Activated CD4-positive, alpha-beta T cell treated with anti-CD3 and anti-CD28 coated beads for 24 hours (primary cell): ENCODE measurements around the gene SRPK2.
"Not testable (repeated sequence)": the region's sequence is repeated elsewhere in the genome, so short reads cannot be mapped to it uniquely, and the experiment has no call there.

Experiments
- DNase-seq, 2 donors: peaks; one replicate each; pipeline ENCODE4 v3.0.0-alpha.2; 2020; ENCODE audit warnings: low read depth in 2 of 2

Gene SRPK2

DNA sequence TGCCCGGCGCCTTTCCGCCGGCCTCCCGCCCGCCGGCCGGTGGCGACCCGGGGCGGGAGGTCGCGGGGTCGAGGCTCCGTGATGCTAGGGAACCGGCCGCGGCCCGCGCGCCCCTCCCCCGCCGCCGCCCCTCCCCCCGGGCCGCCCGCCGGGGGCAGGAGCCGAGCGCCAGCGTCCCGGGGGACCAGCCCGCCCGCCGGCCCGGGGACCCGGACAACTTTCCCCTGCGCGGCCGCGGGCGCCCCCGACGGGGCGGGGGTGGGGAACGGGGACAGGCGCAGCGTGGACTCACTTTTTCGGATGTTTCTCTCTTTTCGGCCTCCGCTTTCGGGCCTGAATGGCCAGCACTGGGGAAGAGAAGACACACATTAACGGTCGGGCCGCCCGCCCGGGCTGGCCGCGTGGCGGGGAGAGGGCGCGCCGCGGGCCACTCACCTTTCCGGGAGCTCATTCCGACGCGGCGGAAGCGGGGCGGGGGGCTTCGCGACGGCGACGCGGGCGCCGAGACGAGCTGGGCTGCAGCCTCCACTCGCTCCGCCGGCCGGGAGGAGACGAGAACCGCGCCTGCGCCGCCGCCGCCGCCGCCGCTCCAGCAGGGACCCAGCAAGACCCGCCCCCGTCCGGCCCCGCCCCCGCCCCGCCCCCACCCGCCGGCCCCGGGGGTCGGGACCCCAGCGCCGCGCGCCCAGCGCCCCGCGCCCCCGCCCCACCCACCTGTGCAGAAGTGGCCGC lies at the start of gene SRPK2:
SRPK2 (minus strand) TSS at position 566 of the 732 bp plus-strand sequence.
- peak; percentile 59 to 66 for DNase-seq

DNA sequence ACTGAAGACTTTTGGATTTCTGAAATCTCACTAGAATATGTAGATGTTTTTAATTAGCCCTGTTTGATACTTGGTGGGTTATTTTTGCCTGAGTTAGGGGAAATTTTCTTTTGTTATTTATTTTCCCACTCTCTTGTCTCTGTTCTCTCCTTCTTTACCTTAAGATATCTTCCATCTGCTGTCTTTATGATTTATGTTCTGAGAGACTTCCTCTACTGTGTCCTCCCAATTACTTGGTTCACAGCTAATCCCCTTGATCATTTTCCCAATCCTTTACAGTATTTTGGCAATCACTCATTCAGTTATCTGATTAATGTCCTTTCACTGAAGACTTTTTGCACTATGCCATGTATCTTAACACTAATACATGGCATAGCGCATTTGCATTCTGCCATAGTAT lies 49.5 kb upstream of the SRPK2 start:
- DNase-seq: no peak

DNA sequence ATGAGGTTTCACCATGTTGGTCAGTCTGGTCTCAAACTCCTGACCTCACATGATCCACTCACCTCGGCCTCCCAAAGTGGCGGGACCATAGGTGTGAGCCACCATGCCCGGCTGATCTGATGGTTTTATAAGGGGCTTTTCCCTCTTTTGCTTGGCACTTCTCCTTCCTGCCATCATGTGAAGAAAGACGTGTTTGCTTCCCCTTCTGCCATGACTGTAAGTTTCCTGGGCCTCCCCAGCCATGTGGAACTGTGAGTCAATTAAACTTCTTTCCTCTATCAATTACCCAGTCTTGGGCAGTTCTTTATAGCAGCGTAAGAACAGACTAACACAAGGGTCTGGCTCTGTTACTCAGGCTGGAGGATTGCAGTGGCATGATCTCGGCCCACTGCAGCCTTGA lies 48.6 kb upstream of the SRPK2 start:
- not testable (repeated sequence) for DNase-seq

DNA sequence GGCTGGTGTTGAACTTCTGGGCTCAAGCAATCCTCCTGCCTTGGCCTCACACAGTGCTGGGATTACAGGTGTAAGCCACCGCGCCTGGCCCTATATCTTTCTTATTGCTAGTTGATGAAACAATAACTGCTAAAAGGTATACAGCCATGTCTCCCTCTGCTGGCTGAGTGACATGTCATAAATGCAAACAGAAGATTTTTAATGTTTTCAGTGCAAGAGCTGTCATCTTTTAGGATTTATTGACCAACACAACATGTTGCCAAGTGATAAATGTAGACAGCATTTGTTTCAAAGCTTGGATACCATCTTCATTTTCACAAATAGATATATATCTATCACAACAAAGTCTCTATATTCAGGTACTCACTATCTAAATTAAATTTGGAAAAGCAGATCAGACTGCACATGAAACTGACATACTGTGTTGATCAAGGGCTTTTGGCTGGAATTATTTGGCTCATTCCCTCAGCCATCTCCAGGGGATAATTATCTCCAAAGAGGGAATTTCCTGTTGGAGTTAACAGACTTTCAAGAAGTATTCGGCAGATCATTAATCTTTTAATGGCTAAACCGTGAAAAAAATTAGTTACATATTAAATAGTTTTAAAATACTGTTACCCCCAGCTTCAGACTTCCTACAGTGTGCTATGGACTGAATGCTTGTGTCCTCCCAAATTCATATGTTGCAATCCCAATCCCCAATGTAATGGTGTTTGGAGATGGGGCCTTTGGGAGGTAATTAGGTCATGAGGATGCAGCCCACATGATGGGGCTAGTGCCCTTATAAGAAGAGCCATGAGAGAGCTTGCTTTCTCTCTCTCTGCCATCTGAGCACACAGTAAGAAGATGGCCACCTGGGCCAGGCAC lies 41.3 kb upstream of the SRPK2 start:
- peak; percentile 13 to 23 for DNase-seq

DNA sequence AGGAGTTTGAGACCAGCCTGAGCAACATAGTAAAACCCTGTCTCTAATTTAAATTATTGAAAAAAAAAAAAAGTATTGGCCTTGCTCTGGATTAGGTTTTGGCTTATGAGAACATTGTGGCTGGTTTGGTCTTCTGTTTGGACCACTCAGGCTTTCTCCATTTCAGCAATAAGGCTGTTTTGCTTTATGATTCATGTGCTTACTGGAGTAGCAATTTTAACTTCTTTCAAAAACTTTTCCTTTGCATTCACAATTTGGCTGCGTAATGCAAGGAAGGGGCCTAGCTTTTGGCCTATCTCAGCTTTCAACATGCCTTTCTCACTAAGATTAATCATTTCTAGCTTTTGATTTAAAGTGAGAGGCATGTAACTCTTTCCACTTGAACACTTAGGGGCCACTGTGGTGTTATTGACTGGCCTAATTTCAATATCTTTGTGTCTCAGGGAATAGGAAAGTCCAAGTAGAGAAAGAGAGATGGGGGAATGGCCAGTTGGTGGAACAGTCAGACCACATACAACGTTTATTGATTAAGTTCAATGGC lies 38.0 kb upstream of the SRPK2 start:
- DNase-seq: no peak

DNA sequence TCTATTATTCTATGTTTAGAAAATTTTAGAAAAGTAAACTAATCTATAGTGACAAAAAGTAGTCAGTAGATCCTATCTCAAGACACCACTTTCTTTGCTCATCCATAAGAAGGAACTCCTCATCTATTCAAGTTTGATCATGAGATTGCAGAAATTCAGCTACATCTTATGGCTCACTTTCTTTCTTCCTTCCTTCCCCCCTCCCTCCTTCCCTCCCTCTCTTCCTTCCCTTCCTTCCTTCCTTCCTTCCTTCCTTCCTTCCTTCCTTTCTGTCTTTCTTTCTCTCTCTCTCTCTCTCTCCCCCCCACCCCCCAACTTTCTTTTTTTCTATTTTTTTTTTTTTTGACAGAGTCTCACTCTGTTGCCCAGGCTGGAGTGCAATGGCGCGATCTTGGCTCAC lies 35.3 kb upstream of the SRPK2 start:
- DNase-seq: no peak

DNA sequence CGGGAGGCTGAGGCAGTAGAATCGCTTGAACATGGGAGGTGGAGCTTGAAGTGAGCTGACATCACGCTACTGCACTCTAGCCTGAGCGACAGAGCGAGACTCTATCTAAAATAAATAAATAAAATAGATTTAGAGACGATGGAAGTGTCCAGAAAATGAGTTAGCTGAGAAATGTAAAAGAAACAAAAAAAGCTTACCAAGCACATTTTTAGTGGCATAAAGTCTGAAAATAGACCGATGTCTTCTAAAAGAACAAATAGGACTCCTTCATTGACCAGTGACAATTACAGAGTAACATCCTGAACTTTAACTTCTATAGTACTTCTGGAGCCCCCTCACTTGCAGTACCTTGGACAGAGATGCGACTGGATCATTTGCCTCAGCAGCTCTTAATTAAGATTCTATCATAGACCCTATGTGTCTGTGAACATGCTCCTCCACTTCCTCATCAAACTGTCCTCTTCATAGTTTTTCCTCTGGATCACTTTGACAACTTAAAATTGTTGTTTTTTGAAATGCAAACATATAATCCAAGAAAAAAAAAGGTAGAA lies 25.2 kb upstream of the SRPK2 start:
- no peak for DNase-seq

DNA sequence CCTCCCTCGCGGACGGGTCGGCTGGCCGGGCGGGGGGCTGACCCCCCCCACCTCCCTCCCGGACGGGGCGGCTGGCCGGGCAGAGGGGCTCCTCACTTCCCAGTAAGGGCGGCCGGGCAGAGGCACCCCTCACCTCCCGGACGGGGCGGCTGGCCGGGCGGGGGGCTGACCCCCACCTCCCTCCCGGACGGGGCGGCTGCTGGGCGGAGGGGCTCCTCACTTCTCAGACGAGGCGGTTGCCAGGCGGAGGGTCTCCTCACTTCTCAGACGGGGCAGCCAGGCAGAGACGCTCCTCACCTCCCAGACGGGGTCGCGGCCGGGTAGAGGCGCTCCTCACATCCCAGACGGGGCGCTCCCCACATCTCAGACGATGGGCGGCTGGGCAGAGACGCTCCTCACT lies 22.1 kb upstream of the SRPK2 start:
- DNase-seq: not testable (repeated sequence)

DNA sequence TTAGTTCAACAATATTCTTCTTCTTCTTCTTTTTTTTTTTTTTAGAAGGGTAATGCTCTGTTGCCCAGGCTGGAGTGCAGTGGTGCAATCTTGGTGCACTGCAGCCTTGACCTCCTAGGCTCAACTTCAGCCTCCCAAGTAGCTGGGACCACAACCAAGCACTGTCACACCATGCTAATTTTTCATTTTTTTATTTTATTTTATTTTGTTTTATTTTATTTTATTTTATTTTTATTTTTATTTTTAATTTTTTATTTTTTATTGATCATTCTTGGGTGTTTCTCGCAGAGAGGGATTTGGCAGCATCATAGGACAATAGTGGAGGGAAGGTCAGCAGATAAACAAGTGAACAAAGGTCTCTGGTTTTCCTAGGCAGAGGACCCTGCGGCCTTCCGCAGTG lies 21.1 kb upstream of the SRPK2 start:
- DNase-seq: not testable (repeated sequence)

DNA sequence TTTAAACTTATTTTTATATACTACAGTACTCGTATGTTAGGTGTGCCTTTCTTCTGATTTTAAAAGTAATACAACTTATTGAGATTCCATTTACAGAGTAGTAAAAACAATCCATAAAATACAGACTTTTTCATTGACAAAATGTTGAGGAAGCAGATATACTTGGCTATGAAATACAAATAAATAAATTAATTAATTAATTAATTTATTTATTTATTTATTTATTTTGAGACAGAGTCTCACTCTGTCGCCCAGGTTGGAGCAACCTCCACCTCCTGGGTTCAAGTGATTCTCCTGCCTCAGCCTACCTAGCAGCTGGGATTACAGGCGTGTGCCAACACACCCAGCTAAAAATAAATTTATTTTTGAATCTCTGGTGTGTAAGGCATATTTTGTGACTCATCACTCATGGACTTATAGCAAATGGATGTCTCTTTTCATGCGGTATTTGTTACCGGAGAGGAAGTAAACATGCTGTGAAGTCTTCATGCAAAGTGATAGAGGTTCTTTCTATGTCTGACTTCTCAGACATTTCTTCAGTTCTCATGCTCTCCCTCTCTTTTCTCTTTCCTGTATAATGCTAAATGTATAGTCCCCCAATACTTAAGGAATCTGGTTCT lies 20.2 kb upstream of the SRPK2 start:
- DNase-seq: no peak

DNA sequence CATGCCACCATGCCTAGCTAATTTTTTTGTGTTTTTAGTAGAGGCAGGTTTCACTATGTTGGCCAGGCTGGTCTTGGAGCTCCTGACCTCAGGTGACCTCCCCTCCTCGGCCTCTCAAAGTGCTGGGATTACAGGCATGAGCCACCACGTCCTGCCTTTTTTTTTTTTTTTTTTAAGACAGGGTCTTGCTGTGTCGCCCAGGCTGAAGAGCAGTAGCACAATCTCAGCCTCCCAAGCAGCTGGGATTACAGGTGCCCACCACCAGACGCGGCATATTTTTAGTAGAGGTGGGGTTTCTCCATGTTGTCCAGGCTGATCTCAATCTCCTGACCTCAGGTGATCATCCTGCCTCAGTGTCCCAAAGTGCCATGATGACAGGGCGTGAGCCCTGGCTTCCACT lies 14.4 kb upstream of the SRPK2 start:
- no peak for DNase-seq

DNA sequence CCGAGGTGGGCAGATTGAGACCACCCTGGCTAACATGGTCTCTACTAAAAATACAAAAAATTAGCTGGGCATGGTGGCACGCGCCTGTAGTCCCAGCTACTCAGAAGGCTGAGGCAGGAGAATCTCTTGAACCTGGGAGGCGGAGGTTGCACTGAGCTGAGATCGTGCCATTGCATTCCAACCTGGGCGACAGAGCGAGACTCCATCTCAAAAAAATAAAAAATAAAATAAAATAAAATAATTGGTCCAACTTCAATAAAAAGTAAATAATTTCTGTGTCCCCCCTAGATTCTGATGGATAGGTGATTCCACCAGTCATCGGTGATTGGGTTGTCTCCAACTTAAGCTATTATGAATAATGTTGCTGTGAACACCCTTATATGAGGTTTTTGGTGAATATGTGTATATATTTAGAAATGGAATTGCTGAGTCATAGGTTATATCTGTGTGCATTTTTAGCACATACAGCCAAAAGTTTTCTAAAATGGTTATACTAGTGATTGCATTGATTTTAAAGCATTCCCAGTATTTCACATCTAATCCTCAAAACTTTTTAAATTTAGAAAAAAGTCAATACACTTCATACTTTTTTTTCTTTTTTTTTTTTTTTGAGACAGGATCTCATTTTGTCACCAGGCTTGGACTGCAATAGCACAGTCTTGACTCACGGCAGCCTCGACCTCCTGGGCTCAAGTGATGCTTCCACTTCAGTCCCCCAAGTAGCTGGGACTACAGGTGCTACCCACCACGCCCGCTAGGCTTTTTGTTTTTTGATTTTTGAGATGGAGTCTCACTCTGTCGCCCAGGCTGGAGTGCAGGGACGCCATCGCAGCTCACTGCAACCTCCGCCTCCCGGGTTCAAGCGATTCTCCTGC lies 13.7 kb upstream of the SRPK2 start:
- no peak for DNase-seq

DNA sequence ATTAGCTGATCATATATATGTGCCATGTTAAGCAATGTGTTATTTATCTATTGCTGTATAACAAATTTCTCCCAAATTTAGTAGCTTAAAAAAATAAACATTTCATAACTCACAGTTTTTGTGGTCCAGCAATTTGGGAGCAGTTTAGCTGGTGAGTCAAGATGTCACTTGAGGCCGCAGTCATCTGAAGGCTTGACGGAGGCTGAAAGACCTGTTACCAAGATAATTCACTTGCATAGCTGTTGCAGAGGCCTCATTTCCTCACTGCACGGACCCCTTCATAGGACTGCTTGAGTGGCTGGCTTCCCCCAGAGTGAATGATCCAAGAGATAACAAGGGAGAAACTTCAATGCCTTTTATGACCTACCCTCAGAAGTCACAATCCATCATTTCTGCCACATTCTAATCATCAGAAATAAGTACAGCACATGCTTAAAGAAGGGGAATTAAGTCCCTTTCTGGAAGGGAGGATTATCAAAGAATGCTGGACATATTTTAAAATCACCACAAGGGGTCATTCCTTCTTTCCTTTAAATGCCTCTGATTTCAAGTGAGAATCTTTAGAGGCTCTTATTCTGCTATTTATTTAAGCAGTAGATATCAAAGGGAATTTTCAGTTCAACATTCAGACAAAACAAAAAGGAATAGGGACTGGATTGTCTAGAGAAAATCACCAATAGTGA lies 10.5 kb upstream of the SRPK2 start:
- DNase-seq: no peak

DNA sequence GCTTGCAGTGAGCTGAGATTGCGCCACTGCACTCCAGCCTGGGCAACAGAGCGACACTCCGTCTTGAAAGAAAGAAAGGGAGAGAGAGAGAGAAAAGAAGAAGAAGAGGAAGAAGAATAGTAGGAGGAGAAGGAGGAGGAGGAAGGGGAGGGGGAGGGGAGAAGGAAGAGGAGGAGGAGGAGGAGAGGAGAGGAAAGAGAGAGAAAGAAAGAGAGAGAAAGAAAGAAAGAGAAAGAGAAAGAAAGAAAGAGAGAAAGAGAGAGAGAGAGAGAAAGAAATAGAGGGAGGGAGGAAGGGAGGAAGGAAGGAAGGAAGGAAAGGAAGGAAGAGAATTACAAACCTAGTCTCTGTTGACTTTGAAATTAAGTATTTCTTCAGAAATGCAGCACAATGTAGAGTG lies 7.8 kb upstream of the SRPK2 start:
- DNase-seq: no peak

DNA sequence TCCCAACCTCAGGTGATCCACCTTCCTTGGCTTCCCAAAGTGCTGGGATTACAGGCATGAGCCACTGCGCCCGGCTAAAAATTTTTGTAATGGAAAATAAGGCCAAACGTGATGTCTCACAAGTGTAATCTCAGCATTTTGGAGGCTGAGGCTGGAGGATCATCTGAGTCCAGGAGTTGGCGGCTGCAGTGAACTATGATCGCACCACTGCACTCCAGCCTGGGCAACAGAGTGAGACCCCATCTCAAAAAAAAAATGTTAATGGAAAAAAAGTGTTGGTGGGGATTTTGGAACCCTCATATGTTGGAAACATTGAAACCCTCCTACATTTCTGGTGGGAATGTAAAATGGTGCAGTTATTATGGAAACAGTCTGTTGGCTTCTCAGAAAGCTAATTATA lies 2.7 kb upstream of the SRPK2 start:
- DNase-seq: no peak

DNA sequence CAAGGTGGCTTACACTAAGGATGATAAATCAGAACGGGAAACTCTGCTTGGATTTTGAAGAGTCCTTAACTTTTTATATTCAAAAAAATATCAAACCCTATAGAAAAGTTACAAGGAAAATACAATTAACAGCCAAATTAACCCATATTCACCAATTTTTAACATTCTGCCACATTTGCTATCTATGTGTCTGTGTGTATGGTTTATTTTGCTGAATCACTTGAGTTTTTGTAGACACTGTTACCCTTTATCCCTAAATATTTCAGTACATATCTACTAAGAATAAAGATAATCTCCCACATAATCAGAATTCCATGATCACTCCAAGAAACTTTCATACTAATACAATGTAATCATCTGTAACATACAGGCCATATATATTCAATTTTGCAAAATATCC lies 1.2 kb upstream of the SRPK2 start:
- no peak for DNase-seq

DNA sequence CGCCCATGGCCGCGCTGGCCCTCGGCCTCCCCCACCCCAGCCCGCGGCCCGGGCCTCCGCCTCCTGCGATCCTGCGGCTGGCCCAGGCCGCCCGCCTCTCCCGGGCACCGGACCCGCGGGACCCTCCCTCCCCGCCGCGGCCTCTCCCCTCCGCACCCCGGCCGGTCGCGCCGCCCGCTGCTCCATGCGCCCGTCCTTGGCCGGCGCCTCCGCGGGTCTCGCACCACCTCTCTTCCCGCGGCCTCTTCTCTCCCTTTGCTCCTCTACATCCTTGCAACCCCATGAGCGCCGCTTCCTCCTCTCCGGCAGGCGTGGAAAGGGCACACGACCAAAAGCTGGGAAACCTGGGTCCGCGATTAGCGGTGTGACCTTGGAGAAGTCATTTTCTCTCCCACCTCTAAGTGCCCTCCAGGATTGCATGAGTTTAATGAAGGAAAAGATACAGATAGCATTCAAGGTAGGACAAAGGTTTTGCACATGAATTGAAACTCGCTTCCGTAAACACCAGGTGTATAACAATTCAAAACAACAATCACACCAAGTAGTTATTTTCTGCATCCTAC lies 448 bp upstream of the SRPK2 start:
- peak in 1 of 2 donors; percentile 7 for DNase-seq

DNA sequence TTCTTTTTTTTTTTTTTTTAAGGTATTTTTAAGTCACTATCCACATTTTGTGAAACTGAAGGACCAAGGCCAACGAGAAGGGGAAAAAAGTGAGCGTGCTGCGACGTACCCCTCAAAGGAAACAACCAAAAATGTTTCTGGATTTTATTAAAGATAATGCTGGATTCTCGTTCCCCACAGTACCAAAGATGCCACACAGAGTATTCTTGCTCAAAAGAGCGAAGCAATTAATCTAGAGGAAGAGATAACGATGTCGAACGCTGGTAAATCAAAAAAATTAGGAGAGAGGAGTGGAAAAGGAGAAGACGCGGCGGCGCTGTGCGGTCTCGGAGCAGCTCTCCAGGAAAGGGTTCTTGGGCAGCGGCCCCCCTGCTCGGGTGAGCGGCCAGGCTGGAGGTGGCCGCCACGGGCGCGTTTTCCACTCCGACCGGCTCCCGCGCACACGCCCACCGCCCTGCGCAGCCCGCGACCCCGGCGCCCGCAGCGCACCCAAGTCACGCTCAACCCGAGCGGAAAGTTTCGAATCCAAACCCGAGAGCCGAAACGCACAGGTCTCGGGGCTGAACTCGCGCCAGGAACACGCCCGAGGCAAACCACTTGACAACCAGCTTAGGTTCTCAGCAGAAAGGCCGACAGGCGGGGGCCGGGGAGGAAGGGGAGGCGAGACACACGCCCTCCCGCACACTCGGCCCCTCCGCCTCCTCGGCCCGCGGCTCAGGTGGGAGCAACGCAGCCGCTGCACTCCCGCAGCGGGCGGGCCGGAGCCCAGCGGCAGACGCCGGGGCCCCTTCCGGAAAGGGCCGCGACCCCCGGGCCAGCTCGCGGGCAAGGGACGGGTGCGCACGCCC lies 989 bp downstream of the SRPK2 start:
- DNase-seq: peak in 1 of 2 donors; percentile 24

DNA sequence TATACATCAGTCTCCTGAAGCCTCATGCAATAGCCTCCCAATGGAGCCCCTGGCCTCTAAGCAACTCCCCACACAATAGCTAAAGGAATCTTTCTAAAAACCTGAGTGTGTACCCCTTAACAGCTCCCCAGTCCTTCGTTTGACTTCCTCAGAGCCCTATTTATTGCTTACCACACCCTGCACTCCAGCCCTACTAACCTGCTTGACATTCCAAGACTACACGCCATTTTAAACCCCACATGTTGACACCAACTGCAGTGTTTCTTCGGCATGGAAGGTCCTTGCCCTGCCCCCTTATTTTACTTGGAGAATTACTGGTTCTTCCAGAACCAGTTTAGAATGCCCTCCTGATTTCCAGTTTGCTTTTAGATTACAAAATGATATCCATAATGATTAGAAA lies 10.8 kb downstream of the SRPK2 start:
- no peak for DNase-seq
